Measurements from ENCODE around the gene HBE1. TPM values are rescaled to one million over a fixed set of nuclear protein-coding genes. Genes with fewer than 3 reads are reported as not detected.

Gene HBE1
- total and polyA plus RNA-seq, 10 of the 15 experiments (the other 5 are each of a cell fraction or from before 2014, with no cell fraction given), result 0.13 to 2.7 (median 0.62) TPM; not detected in 5

DNA sequence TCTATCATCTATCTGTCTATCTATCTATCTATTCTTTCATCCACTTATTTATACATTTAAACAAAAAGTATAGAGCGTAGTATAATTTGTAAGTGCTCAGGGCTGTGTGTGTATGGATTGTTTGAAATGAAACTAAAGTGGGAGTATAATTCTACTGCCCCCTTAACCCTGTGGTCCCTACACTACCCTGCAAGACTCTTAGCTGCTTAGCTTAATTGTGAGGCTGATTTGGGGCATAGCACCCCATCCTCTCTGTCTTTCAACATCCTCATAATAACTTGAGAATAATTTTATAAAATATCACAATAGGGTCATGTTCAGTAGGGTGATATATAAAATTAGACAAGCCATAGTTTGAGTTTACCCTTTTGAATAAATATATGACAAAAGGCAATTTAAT lies 20.4 kb upstream of the HBE1 start:
- WGBS (ENCODE audit: insufficient coverage, insufficient replicate concordance, low lambda C conversion rate, missing lambda C conversion rate), result 0% methylated on average over 1 of the region's 1 CpG
- H3K4me2 ChIP-seq (ENCODE audit: control insufficient read depth, insufficient read depth), result no peak overlapping the region
- BruUV-seq (replicated peaks), result no TSS peak
- H3K27ac ChIP-seq (ENCODE audit: control insufficient read depth, insufficient read depth), result no peak overlapping the region
- H3K4me1 ChIP-seq (ENCODE audit: control insufficient read depth, insufficient read depth, low read length), result no peaks in the 10 kb centered on the region
- no peaks in the 10 kb centered on the region for H4K20me1 ChIP-seq (ENCODE audit: control insufficient read depth, insufficient read depth)
- H3K36me3 ChIP-seq (ENCODE audit: control insufficient read depth in 2 of 2, insufficient read depth in 2 of 2, low read length in 1 of 2), result no peaks in the 10 kb centered on the region
- in situ Hi-C loops (cut with MboI) (no loop called here), intact Hi-C loops (cut with micrococcal nuclease; ENCODE audit: unreplicated experiment) (loop anchor here (2.0 kb wide), 1 partner anchor 79 kb away; no protein-coding TSS in a partner anchor)
- TF ChIP-seq SKIL (IDR thresholded peaks at IDR 0.05; ENCODE audit: low read depth, poor library complexity, severe bottlenecking), result no peak
- TF ChIP-seq ZNF24 (IDR thresholded peaks at IDR 0.05), result no peak
- TF ChIP-seq HDGF (IDR thresholded peaks at IDR 0.05), result no peak
- TF ChIP-seq BACH1 (IDR thresholded peaks at IDR 0.05; ENCODE audit: borderline replicate concordance), result no peak
- TF ChIP-seq MTA3 (IDR thresholded peaks at IDR 0.05; ENCODE audit: borderline replicate concordance, low read length), result no peak
- no peak for TF ChIP-seq ZNF217 (IDR thresholded peaks at IDR 0.05)
- no peak for TF ChIP-seq CHD1 (IDR thresholded peaks at IDR 0.05; ENCODE audit: low read depth, low read length)
- TF ChIP-seq ZNF622 (IDR thresholded peaks at IDR 0.05), result no peak
- no peak for TF ChIP-seq STAT3 (IDR thresholded peaks at IDR 0.05; ENCODE audit: low read depth, low read length)
- TF ChIP-seq MYB (IDR thresholded peaks at IDR 0.05; ENCODE audit: borderline replicate concordance, low read depth, low read length), result no peak
- no peak for TF ChIP-seq ZNF274 (IDR thresholded peaks at IDR 0.05; ENCODE audit: insufficient read depth, insufficient read length)
- no peaks in the 10 kb centered on the region for H3K9me3 ChIP-seq (replicated peaks; ENCODE audit: control insufficient read depth, insufficient read depth, low read length)
- no peaks in the 10 kb centered on the region for H3K27me3 ChIP-seq (replicated peaks in 1 of 2; ENCODE audit: control insufficient read depth in 2 of 2, insufficient read depth in 2 of 2, low read length in 1 of 2)
- ChIA-PET CTCF (interaction anchor here (1.1 to 2.8 kb wide), 7 partner anchors 9 to 654 kb away, joined by 3 to 10 read pairs (median 4); partner anchors contain the start of gene OR52A1), SMC1A (ENCODE audit: uncharacterized antibody, unreplicated experiment) (interaction anchor here (1.0 to 1.6 kb wide), 2 partner anchors 9 to 49 kb away, joined by 4 to 8 read pairs; no protein-coding TSS in a partner anchor), POLR2A (interaction anchor here (1.6 kb wide), 1 partner anchor 12 kb away, joined by 4 read pairs; no protein-coding TSS in a partner anchor), RAD21 (ENCODE audit: unreplicated experiment) (no interaction called here)
- no peak overlapping the region for H2AFZ ChIP-seq (ENCODE audit: control insufficient read depth, low read depth, low read length)
- DNase-seq (ENCODE audit: low read depth, low spot score) (no peak), ATAC-seq (no peak), FAIRE-seq (no peak)
- no peaks in the 10 kb centered on the region for H3K79me2 ChIP-seq (ENCODE audit: control insufficient read depth, insufficient read depth, low read length)
- H3K9ac ChIP-seq (ENCODE audit: control insufficient read depth, insufficient read depth, low read length), result no peak overlapping the region
- H3K4me3 ChIP-seq, result no peak overlapping the region
